SJCRH30 (cell line): ENCODE measurements around the gene SEPTIN5. TPM values are rescaled to one million over a fixed set of nuclear protein-coding genes. Genes with fewer than 3 reads are reported as not detected.
"Not testable (repeated sequence)": the region's sequence is repeated elsewhere in the genome, so short reads cannot be mapped to it uniquely, and the experiment has no call there.

Experiments used
- DNase-seq, 2 experiments: peaks; one replicate each; pipeline ENCODE4 v3.0.0-alpha.2; 2015 to 2020
- H3K27ac ChIP-seq: fragments of 250-450 bp; sonication (Bioruptor Pico); 2 replicates; pipeline ENCODE4 v1.5.1; 2020; ENCODE audit warnings: mild to moderate bottlenecking, moderate library complexity
- H3K27me3 ChIP-seq: fragments of 250-450 bp; sonication (Bioruptor Pico); 2 replicates; pipeline ENCODE4 v1.5.1; 2020; ENCODE audit warnings: mild to moderate bottlenecking, moderate library complexity
- H3K36me3 ChIP-seq: fragments of 250-450 bp; sonication (Bioruptor Pico); 2 replicates; pipeline ENCODE4 v1.5.1; 2020; ENCODE audit warnings: mild to moderate bottlenecking, moderate library complexity
- H3K4me1 ChIP-seq: fragments of 250-450 bp; sonication (Bioruptor Pico); 2 replicates; pipeline ENCODE4 v1.5.1; 2020; ENCODE audit warnings: mild to moderate bottlenecking, moderate library complexity
- H3K4me3 ChIP-seq: fragments of 250-450 bp; sonication (Bioruptor Pico); 2 replicates; pipeline ENCODE4 v1.5.1; 2020; ENCODE audit warnings: mild to moderate bottlenecking, moderate library complexity
- H3K9me3 ChIP-seq: fragments of 250-450 bp; sonication (Bioruptor Pico); replicated peaks from 2 replicates; pipeline ENCODE4 v1.5.1; 2020; ENCODE audit warnings: mild to moderate bottlenecking, moderate library complexity
- total RNA-seq: library from RNA; depleted of rRNA; stranded (reverse); fragments of >200 nt; shearing (Covaris generic); gene quantifications from 2 replicates; pipeline ENCODE4 v1.2.3, GENCODE V29; 2014

The SEPTIN5 gene
- total RNA-seq, 1 experiment from 2014 or later = 11.9 TPM

DNA sequence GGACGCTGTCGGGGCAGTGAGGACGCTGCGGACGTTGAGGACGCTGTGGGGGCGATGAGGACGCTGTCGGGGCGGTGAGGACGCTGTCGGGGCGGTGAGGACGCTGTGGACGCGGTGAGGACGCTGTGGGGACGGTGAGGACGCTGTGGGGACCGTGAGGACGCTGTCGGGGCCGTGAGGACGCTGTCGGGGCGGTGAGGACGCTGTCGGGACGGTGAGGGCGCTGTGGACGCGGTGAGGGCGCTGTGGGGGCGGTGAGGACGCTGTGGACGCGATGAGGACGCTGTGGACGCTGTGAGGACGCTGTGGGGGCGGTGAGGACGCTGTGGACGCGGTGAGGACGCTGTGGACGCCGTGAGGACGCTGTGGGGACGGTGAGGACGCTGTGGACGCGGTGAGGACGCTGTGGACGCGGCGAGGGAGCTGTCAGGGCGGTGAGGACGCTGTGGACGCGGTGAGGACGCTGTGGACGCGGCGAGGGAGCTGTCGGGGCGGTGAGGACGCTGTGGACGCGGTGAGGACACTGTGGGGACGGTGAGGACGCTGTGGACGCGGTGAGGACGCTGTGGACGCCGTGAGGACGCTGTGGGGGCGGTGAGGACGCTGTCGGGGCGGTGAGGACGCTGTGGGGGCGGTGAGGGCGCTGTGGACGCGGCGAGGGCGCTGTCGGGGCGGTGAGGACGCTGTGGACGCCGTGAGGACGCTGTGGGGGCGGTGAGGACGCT lies 11.9 kb downstream of the SEPTIN5 start:
- not testable (repeated sequence) for H3K9me3 ChIP-seq, DNase-seq, H3K4me3 ChIP-seq, H3K27ac ChIP-seq, H3K36me3 ChIP-seq, H3K27me3 ChIP-seq
- peaks cover 16% of the 10 kb centered on the region for H3K4me1 ChIP-seq

DNA sequence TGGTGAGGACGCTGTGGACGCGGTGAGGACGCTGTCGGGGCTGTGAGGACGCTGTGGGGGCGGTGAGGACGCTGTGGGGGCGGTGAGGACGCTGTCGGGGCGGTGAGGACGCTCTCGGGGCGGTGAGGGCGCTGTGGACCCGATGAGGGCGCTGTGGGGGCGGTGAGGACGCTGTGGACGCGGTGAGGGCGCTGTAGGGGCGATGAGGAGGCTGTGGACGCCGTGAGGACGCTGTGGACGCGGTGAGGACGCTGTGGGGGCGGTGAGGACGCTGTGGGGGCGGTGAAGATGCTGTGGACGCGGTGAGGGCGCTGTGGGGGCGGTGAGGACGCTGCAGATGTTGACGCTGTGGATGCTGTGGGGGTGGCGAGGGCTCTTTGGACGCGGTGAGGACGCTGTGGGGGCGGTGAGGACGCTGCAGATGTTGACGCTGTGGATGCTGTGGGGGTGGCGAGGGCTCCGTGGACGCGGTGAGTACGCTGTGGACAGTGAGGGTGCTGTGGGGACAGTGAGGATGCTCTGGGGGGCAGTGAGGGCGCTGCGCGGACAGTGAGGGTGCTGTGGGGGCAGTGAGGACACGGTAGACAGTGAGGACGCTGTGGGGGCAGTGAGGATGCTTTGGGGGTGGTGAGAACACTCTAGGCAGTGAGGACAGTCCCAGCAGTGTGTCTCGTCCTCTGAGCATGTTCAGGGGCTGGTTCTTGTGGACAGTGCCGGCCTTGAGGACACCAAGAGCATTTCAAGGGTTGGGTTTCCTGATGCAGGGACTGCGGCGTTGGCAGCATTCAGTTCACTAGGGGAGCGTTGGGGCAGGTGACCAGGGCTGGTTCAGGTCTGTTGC lies 13.2 kb downstream of the SEPTIN5 start:
- H3K4me1 ChIP-seq = peaks cover 16% of the 10 kb centered on the region
- no peaks in the 10 kb centered on the region for H3K27me3 ChIP-seq
- no peak for DNase-seq
- no peak overlapping the region for H3K27ac ChIP-seq
- H3K36me3 ChIP-seq = peaks cover 1% of the 10 kb centered on the region; the same call in 1 of the 2 replicates
- no peaks in the 10 kb centered on the region for H3K9me3 ChIP-seq
- H3K4me3 ChIP-seq = no peak overlapping the region

DNA sequence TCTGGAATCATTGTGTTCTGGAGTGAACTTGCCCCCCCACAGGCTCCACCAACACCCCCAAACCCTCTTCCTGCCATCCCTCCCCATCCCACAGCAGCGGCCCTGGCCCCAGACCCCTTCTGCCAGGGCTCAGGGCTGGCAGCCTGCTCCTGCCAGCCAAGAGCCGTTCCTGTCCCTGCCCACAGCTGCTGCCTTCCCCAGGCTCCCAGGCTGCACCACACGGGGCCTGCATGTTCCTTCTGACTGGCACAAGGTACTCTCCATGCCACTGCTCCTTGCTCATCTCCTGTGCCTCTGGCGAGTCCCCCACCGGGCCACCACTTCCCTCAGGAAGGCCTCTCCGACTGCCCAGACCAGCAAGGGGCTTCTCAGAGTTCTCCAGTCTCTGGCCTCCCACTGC lies 14.0 kb downstream of the SEPTIN5 start:
- Histone ChIP-seq H3K4me3 (no peak overlapping the region), H3K27ac (peak overlapping the region; percentile 25; the same call in 1 of the 2 replicates), H3K4me1 (peaks cover 16% of the 10 kb centered on the region), H3K27me3 (no peaks in the 10 kb centered on the region), H3K36me3 (no peaks in the 10 kb centered on the region), H3K9me3 (no peaks in the 10 kb centered on the region)
- DNase-seq = no peak

DNA sequence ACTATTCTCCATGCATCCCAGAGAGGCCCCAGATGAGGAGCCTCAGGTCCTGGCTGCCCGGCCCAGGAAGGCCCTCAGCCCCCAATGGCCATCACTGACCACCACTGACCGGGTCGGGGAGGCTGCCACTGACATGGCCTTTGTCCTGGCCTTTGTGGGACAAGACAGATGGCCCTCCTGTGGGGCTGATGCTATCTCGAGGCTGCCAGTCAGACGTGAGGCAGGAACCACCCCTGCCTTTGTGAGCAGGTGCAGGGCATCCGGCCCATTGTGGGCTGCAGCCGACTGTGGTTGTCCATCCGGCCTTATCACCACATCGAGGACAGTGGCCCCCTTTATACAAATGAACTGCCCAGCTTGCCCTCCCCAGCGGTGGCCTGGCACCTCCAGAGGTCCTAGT lies 14.5 kb downstream of the SEPTIN5 start:
- DNase-seq = peak; percentile 61 to 68
- Histone ChIP-seq H3K9me3 (no peaks in the 10 kb centered on the region), H3K4me1 (peaks cover 17% of the 10 kb centered on the region), H3K27me3 (no peaks in the 10 kb centered on the region), H3K36me3 (no peaks in the 10 kb centered on the region), H3K27ac (peak overlapping the region; percentile 25; the same call in 1 of the 2 replicates), H3K4me3 (no peak overlapping the region)

DNA sequence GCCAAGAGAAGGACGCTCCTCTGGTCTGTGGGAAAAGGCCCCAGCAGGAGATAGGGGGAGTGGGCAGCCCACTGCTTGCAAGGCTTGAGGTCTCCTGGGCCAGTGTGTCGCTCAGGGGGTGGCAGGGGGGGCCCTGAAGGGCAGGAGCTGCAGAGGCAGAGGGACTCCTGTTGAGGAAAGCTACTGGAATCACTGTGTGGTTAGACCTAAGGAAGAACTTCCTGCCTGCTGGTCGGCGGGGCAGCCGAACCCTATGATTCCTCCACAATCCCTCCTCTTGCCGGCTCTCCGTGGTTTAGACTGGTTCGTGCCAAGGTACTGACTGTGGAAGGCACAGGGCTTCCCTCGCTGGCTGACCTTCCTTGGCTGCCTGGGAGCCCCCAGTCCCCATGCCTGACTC lies 15.2 kb downstream of the SEPTIN5 start:
- peaks cover 19% of the 10 kb centered on the region for H3K4me1 ChIP-seq
- H3K36me3 ChIP-seq = no peaks in the 10 kb centered on the region
- H3K9me3 ChIP-seq = no peaks in the 10 kb centered on the region
- no peak overlapping the region for H3K4me3 ChIP-seq
- DNase-seq = no peak
- no peaks in the 10 kb centered on the region for H3K27me3 ChIP-seq
- H3K27ac ChIP-seq = peak overlapping the region; percentile 25; the same call in 1 of the 2 replicates

DNA sequence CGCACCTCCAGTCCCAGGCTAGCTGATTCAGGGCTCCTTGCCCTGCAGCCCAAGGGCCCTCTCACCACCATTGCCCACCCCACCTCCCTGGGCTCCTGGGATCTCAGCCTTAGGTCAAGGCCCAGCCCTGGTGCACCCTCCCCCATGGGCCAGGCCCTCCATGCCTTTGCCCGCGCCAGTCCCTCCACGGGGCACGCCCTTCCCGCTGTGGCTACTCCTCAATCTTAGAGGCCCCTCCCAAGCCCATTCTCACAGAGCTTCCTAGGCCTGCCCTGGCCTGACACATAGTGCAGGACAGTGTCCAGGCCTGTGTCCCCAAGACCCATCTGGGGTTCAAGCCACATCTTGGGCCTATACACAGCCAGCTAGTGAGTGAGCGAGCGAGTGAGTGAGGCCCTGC lies 15.9 kb downstream of the SEPTIN5 start:
- H3K27me3 ChIP-seq = no peaks in the 10 kb centered on the region
- no peaks in the 10 kb centered on the region for H3K9me3 ChIP-seq
- peaks cover 19% of the 10 kb centered on the region for H3K4me1 ChIP-seq
- no peak overlapping the region for H3K27ac ChIP-seq
- no peaks in the 10 kb centered on the region for H3K36me3 ChIP-seq
- H3K4me3 ChIP-seq = no peak overlapping the region
- DNase-seq = no peak

DNA sequence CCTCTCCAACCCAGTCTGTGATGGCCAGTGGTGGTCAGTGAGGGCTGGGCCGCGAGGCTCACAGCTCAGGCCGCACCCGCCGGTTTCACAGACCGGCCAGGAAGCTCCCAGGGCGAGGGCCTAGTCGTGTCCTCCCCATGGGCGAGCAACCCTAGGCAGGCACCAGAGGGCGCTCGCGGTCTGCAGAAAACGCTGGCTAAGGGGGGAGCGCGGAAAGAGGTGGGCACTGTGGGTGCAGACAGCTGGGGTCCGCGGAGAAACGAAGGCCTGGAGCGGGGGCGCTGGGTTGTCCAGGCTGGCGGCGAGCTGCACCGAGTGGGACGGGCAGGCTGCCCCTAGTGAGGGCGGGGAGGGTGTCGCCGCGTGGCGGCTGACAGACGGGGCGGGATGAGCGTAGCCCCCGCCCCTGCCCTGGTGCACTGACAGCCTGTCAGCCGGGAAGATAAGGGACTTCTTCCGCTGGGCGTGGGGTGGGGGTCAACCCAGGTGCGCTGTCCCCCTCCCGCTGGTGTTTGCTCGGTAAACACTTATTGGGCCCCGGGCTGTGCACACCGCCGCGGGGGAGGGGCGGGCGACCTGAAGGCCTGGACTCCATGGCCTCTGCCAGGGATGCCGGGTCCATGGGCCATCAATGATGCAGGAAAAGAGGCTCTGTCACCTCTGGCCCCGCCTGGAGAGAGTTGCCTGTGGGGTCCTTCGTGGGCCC lies 16.5 kb downstream of the SEPTIN5 start:
- Histone ChIP-seq H3K4me1 (peaks cover 19% of the 10 kb centered on the region), H3K36me3 (no peaks in the 10 kb centered on the region), H3K27me3 (no peaks in the 10 kb centered on the region), H3K9me3 (no peaks in the 10 kb centered on the region), H3K4me3 (peak overlapping the region; percentile 44), H3K27ac (no peak overlapping the region)
- peak; percentile 84 to 92 for DNase-seq

DNA sequence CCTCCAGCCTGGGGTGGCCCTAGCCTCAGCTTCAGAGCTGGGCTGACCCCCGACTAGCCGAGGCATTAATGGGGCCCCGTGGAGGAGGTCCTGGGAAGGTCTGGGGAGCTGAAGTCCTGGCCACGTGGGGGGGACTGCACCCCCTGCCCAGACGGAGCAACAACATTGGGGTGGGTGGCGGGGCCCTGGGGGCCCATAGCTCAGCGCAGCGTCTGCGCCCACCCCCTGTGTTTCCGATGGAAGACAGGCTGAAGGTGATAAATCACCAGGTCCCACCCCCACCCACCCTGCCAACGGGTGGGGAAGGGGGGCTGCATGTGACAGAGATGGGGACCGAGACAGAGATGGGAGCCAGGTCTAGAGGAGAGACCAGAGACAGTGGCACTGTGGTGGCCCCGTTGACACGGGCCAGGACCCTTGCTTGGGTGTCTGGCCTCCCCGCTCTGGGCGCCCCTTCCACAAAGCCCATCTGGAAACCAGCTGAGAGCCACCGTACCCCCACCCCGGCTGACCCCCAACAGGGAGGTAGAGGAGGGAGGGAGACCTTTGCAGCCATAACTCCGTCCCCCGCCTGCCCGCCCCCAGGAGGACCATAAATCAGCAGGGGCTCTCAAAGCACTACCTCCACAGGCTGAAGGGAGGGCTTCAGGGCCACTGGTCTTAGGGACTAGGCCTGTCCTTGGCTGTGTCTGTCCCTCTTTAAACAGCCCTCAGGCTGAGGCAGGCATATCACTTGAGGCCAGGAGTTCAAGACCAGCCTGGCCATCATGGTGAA lies 17.2 kb downstream of the SEPTIN5 start:
- H3K9me3 ChIP-seq = no peaks in the 10 kb centered on the region
- DNase-seq = no peak
- H3K4me1 ChIP-seq = peaks cover 19% of the 10 kb centered on the region
- H3K27ac ChIP-seq = no peak overlapping the region
- H3K36me3 ChIP-seq = no peaks in the 10 kb centered on the region
- no peak overlapping the region for H3K4me3 ChIP-seq
- no peaks in the 10 kb centered on the region for H3K27me3 ChIP-seq

DNA sequence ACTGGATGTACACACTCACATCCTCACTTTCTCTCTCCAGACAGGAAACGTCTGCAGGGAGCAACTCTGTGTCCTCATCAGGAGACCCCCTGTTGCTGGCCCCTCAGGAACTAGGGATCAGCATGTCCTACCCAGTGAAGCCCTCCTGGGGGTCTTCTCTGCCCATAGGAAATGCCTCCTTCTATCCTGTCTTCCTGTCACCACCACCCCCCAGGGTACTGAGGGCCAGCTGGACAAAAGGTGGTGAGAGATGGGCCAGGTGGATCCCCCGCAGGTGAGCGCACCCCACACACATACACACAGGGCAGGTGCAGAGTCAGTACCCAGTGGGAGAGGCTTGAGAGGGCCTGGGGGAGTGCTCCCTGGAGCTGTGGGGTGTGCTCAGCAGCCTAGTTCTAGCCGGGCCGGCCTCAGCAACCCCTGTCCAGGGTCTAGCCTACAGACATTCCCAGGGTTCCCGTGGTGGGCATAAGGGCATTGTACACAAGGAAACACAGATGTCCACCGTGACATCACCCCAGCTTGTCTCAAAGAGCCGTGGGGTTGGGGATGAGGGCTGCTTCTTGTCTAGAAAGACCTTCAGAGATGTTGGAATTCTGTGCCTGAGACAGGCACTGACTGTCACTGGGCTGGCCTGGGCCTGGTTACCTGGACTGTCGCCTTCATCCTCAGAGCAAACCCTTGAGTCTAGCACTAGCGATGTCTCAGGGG lies 18.3 kb downstream of the SEPTIN5 start:
- H3K27ac ChIP-seq = no peak overlapping the region
- no peak for DNase-seq
- no peaks in the 10 kb centered on the region for H3K9me3 ChIP-seq
- no peaks in the 10 kb centered on the region for H3K27me3 ChIP-seq
- H3K36me3 ChIP-seq = no peaks in the 10 kb centered on the region
- H3K4me1 ChIP-seq = peaks cover 20% of the 10 kb centered on the region
- H3K4me3 ChIP-seq = no peak overlapping the region

DNA sequence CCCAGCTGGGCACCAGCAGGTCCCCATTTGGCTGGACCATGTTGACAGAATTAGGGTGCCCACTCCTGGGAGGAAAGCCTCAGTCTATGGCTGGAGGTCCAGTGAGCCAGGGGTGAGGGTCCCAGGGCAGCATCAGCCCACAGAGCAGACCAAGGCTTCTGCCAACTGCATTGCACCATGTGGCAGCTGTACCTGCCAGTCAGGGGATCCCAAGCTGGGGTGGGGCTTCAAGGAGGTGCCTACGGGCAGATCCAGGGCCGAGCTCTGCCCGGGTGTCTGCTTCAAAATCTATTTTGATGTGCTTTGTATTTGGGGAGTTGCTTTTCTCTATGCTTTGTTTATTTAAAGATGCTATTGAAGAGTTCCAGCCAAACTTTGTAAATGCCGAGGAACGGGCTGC lies 19.5 kb downstream of the SEPTIN5 start:
- no peaks in the 10 kb centered on the region for H3K27me3 ChIP-seq
- no peak overlapping the region for H3K27ac ChIP-seq
- no peak overlapping the region for H3K4me3 ChIP-seq
- no peaks in the 10 kb centered on the region for H3K36me3 ChIP-seq
- peak; percentile 50 to 56 for DNase-seq
- H3K9me3 ChIP-seq = no peaks in the 10 kb centered on the region
- H3K4me1 ChIP-seq = peaks cover 27% of the 10 kb centered on the region

DNA sequence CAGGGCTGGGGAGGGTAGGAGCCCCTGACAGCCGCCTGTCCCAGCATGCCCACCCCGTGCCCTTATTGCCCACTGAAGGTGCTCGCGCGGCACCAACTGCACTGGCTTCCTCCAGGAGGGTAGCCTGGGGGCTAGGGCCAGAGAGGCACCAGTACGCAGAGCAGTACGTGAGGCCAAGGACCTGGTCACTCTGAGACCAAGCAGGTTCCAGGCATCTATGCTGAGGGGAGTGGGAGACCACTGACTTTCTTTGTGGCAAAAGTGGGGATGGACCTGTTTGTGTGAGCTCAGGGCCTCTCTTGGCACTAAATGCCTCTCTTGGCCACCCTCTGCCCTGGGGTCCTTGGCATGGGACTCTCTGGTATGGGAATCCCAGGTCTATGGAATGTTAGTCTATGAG lies 19.9 kb downstream of the SEPTIN5 start:
- Histone ChIP-seq H3K9me3 (no peaks in the 10 kb centered on the region), H3K27me3 (no peaks in the 10 kb centered on the region), H3K4me1 (peaks cover 27% of the 10 kb centered on the region), H3K4me3 (no peak overlapping the region), H3K27ac (no peak overlapping the region), H3K36me3 (no peaks in the 10 kb centered on the region)
- no peak for DNase-seq

DNA sequence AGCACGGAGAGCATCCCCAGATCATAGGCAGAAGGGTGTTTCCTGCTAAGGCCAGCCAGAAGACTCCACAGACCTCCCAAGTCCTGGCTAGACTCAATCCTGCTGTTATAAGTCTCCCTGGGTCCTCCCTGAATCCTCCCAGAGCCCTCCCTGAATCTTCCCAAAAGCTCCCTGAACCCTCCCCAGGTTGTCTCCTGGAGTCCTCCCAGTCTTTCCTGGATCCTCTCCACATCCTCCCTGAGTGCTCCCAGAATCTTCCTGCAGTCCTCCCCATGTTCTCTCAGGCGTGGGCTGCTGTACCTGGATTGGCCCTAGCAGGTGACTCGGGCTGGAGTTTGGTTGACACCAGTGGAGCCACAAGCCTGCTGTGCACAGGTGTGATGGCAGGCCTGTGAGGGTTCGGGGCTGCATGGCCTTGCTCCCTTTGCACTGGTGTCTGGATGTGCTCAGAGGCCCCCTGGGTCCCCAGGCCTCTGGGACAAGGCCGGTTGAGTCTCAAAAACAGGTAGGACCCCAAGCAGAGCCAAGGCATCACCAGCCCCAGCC lies 20.6 kb downstream of the SEPTIN5 start:
- no peaks in the 10 kb centered on the region for H3K36me3 ChIP-seq
- peaks cover 27% of the 10 kb centered on the region for H3K4me1 ChIP-seq
- no peak for DNase-seq
- H3K27me3 ChIP-seq = no peaks in the 10 kb centered on the region
- H3K9me3 ChIP-seq = no peaks in the 10 kb centered on the region
- H3K4me3 ChIP-seq = no peak overlapping the region
- no peak overlapping the region for H3K27ac ChIP-seq

DNA sequence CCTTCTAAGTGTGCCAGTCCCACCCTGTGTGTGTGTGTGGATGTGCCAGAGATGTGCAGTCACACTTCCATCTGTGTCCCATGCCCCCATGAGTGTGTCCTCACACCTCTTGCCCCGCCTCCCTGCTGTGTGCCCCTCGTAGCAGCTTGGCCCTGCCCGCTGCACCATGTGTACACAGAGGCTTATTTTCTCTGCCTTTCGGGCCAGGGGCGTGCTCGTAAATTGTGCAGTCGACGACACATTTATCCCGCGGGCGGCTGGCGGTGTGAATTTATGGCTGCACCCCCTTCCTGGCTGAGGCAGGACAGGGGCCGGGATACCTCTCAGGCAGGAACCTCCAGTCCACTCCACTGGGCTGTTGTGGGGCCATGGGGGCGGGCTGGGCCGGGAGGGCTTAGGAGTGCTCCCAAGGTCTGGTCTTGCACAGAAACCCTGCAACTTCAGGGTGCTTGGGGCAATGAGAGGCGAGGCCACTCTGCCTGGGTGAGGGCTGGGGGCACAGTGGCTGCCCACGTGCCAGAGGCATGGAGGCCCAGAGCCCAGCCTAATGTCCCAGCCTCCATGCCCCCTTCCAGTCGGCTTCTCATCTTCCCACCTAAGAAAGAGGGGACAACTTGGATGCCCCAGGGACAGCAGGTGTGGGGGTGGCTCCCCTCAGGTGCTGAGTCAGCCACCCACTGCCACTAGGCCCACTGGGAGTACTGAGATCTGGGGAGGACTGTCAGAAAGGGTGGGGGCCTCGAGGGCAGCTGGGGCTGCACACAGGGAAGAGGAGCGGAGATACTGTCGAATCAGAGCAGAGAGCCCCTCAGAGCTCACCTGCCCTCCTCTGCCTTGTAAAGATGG lies 21.6 kb downstream of the SEPTIN5 start:
- no peaks in the 10 kb centered on the region for H3K36me3 ChIP-seq
- no peaks in the 10 kb centered on the region for H3K27me3 ChIP-seq
- no peak overlapping the region for H3K4me3 ChIP-seq
- no peak overlapping the region for H3K27ac ChIP-seq
- DNase-seq = no peak
- no peaks in the 10 kb centered on the region for H3K9me3 ChIP-seq
- peaks cover 37% of the 10 kb centered on the region for H3K4me1 ChIP-seq
